Psoas muscle (tissue), 8 donors: ENCODE results near the gene STUB1. TPM values are rescaled to one million over a fixed set of nuclear protein-coding genes. Genes with fewer than 3 reads are reported as not detected.

Source experiments
- ATAC-seq, 4 donors: fragments of 200-7000 bp; cut with Tn5 transposase; one replicate each; pipeline ENCODE4 v1.9.1; 2020; ENCODE audit warnings: moderate library complexity in 3 of 4, mild to moderate bottlenecking in 2 of 4
- DNase-seq, 2 donors: peaks; one replicate each; pipeline ENCODE4 v3.0.0-alpha.2; 2020
- H3K27ac ChIP-seq: fragments of 200-600 bp; one replicate; pipeline ENCODE4 v1.8.0; 2022
- H3K27me3 ChIP-seq, 3 donors: fragments of 200-600 bp in 1 of 3; one replicate each; pipeline versions ENCODE4 v1.6.1 to v1.8.0; 2013 to 2022; ENCODE audit warnings: low read length in 2 of 3, mild to moderate bottlenecking in 2 of 3, moderate library complexity in 1 of 3; ENCODE audit not compliant: insufficient read depth in 3 of 3
- H3K36me3 ChIP-seq, 2 donors: fragments of 200-600 bp in 1 of 2; one replicate each; pipeline versions ENCODE4 v1.6.1 to v1.8.0; 2013 to 2022; ENCODE audit warnings: low read depth in 1 of 2, mild to moderate bottlenecking in 1 of 2, moderate library complexity in 1 of 2; ENCODE audit not compliant: insufficient read depth in 1 of 2
- H3K4me1 ChIP-seq: fragments of 200-600 bp; one replicate; pipeline ENCODE4 v1.8.0; 2022
- H3K4me3 ChIP-seq: fragments of 200-600 bp; one replicate; pipeline ENCODE4 v1.8.0; 2022; ENCODE audit warnings: mild to moderate bottlenecking
- H3K9me3 ChIP-seq: fragments of 200-600 bp; one replicate; pipeline ENCODE4 v1.8.0; 2022
- CTCF ChIP-seq: fragments of 200-600 bp; IDR thresholded peaks from one replicate; pipeline ENCODE4 v1.8.0; 2022; ENCODE audit warnings: antibody characterized with exemption
- WGBS, 3 donors: extraction: QIAGEN DNeasy Blood & Tissue Kit; methylation state at CpG; one replicate each; pipeline versions ENCODE4 v1.1.6 to v1.1.7; 2013; 5-methylcytosine and 5-hydroxymethylcytosine counted together
- intact Hi-C, 2 donors: fragments of 100-400 bp; cut with DNase I; formaldehyde crosslinking; loops; one replicate each; pipeline versions ENCODE4 v1.11.0 to v1.14.2; 2022
- polyA plus RNA-seq, 3 donors: library from polyadenylated mRNA; stranded (reverse); fragments of 200-250 nt; gene quantifications; one replicate each; pipeline ENCODE4 v1.2.3, GENCODE V29; 2013
- total RNA-seq, 4 donors: library from RNA; stranded (reverse); fragmentation: NEBNext Ultra II Directional in 2 of 4; extraction: Animal tissue kit (Norgen Biotek cat#: 25700) in 2 of 4; gene quantifications; one replicate each; pipeline versions ENCODE4 v1.2.1 to v1.2.4, GENCODE V29; 2021 to 2023
- donor health status: healthy with polysubstance abuse.
- donor health status: DM: no; HTN: no; CAD: no; lungs with moderate emphysema.
- donor health status: Bipolar disorder and iron deficiency.
- donor health status: healthy.
- donor health status: DM: yes; HTN: yes; CAD: no.
- donor health status: DM: no; HTN: no; CAD: no.
- donor health status: DM: no; HTN: no; CAD: no.
- donor health status: DM: yes; HTN: yes; CAD: no.

STUB1 gene
- total and polyA plus RNA-seq, 7 donors: 108 to 150 (median 127) TPM

GRCh38 chr16:673399-673991, 6.7 kb upstream of the STUB1 start:
- H3K9me3 ChIP-seq: no peaks in the 10 kb centered on the region
- DNase-seq (no peak), ATAC-seq (no peak)
- H3K27me3 ChIP-seq: no peaks in the 10 kb centered on the region
- no peak for TF ChIP-seq CTCF
- WGBS, 3 donors: 88 to 92% (median 88%) methylated on average over 17 to 18 of the region's 18 CpGs
- peaks cover 4 to 46% of the 10 kb centered on the region in 2 donors for H3K36me3 ChIP-seq
- no peak overlapping the region for H3K4me3 ChIP-seq
- no peak overlapping the region for H3K27ac ChIP-seq
- intact Hi-C loops: no loop called here
- H3K4me1 ChIP-seq: peaks cover 16% of the 10 kb centered on the region

DNA sequence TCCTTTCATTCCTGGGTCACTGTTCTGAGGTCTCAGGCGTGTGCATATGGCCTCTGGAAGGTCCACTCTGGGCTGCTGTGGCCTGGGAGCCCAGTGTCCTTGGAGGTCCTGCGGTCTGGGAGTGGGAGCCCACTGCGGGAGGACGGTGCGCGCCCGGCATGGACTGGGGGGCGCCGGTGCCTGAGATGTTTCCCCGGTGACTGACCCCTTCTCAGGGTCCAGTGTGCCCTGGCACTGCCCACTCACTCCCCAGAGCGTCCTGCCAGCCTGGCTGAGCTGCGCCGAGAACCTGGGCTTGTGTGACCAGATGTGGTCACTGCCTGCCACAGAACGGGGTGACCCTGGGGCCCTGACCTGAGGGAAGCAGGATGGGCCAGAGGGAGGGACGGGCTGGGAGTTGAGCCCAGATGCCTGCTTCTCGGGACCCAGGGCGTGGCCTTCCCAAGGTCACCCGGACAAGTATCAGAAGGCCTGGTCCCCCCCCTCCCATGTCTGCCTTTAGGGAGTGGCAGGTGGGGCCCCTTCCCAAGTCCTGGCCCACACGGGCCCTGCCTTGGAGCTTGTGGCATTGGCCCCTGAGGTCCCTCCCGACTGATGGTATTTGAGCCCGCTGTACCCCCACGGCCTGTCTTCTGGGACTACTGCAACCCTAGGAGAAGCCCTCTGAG, 5.9 kb upstream of the STUB1 start:
- intact Hi-C loops: no loop called here
- Histone ChIP-seq H3K4me1 (peaks cover 8% of the 10 kb centered on the region), H3K36me3 (peaks cover 4 to 44% of the 10 kb centered on the region in 2 donors), H3K4me3 (no peak overlapping the region), H3K9me3 (no peaks in the 10 kb centered on the region), H3K27ac (no peak overlapping the region), H3K27me3 (no peaks in the 10 kb centered on the region)
- WGBS, 3 donors: 66 to 75% (median 67%) methylated on average over 21 to 22 of the region's 22 CpGs
- ATAC-seq (peak in 1 of 4 donors; percentile 15), DNase-seq (no peak)
- TF ChIP-seq CTCF: no peak

DNA sequence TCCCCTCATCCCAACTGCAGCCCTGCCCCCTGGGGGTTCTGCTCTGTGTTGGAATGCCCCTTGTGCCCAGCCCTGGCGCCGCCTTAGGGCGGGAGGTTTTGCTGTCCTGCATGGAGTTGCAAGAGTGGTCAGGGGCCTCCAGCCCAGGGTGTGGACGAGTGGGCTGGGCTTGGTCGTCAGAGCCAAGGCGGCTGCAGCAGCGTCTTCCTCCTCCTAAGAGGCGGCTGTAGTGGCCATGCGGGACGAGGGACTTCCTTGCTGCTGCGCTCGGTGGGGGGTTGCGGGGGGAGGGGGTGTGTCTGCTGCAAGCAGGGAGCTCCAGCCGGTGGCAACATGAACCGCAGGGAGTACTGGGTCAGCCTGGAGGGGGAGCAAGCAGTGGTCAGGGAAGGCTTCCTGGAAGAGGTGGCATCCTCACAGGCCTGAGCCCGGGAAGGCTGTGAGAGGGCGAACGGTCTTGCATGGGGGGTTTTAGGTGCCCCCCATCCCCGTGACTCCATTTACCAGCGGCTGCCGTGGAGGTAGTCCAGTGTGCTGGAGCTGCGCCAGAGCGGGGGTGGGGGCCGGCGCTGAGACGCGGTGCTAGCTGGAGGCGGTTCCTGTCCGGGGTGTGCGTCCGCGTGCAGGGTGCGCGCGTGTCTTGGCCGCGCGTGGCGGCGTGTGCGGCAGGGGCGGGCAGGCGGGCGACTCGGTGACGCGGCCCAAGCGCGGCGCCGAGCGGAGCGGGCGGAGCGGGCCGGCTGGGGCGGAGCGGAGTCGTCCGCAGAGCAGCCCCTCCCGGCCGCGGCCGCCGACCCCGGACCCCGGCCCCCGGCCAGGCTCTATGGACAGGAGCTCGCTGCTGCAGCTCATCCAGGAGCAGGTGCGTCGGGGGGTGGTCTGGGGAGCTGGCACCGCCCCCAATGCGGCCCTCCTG, 5.0 kb upstream of the STUB1 start, which contains the start of gene RHBDL1:
Gene RHBDL1, plus strand, starts transcription at position 704 of the 916 bp plus-strand sequence. Its CDS starts 120 bp downstream, at position 824.
- Histone ChIP-seq H3K36me3 (peaks cover 4 to 35% of the 10 kb centered on the region in 2 donors), H3K27ac (no peak within 1 kb of the TSS), H3K4me3 (peak within 1 kb of the TSS; percentile 46), H3K4me1 (peaks cover 7% of the 10 kb centered on the region), H3K27me3 (no peaks in the 10 kb centered on the region), H3K9me3 (no peaks in the 10 kb centered on the region)
- TF ChIP-seq CTCF: no peak
- intact Hi-C loops: no loop called here
- DNase-seq: peak in 1 of 2 donors; percentile 51
- no peak for ATAC-seq
- 6 to 11% (median 7%) methylated on average over 34 to 73 of the region's 73 CpGs for WGBS, 3 donors

- Histone ChIP-seq H3K4me1 (peaks cover 9% of the 10 kb centered on the region), H3K36me3 (peaks cover 4 to 27% of the 10 kb centered on the region in 2 donors), H3K27me3 (no peaks in the 10 kb centered on the region), H3K9me3 (no peaks in the 10 kb centered on the region), H3K4me3 (peak overlapping the region; percentile 46), H3K27ac (no peak overlapping the region)
- no peak for DNase-seq
- intact Hi-C loops: no loop called here
- 33 to 35% (median 33%) methylated on average over 21 to 25 of the region's 25 CpGs for WGBS, 3 donors
- TF ChIP-seq CTCF: no peak
- ATAC-seq: no peak
Measured at GRCh38 chr16:675884-676564, 4.2 kb upstream of the STUB1 start.
